ENCODE data around the gene PRDM1. TPM values are rescaled to one million over a fixed set of nuclear protein-coding genes. Genes with fewer than 3 reads are reported as not detected.

Gene PRDM1
- total and polyA plus RNA-seq, 2 donors = 3.7 to 5.0 TPM

DNA sequence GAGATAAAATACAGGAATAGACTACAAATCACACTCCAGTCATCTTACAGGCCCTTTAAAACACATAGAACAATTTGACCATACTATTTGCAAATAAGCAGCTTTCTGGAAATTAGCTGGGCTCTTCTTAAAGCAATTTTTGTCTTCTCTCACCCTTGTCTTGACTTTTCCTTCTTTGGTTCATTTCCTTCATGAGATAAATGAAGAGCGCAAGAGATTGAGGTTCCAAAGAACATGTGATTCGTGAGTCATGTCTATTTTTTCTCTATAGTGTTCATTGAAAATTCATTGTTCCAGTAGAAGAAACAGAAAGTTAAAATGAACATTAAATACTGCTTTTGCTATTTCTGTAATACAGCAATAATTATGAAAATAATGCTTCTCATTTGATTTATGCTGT lies 33.9 kb downstream of the PRDM1 start:
- DNase-seq (ENCODE audit: extremely low spot score) = no peak
- Histone ChIP-seq H3K27ac (ENCODE audit: low read depth) (no peak overlapping the region), H3K4me3 (ENCODE audit: low read depth, low read length) (no peak overlapping the region), H3K4me1 (ENCODE audit: insufficient read depth) (no peaks in the 10 kb centered on the region), H3K36me3 (ENCODE audit: insufficient read depth) (no peaks in the 10 kb centered on the region)
- WGBS = 91% methylated on average over 2 of the region's 2 CpGs

DNA sequence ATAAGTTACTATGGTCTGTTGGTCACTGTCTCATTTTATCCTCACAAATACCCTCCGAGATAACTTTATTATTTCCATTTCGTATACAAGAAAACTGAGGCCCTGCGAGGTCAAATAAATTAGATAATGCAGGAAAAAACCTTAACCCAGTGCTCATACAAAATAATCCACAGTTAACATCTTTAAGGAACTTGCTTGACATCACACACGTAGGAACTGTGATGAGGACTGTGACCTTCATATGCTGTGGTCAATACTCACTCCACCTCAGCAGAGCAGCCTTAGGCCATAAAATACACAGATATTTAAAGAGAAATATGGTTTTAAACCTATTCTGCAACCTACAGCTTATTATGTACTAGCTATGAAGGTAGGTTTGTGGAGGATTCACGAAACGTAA lies 34.3 kb downstream of the PRDM1 start:
- no peak for DNase-seq (ENCODE audit: extremely low spot score)
- H3K27ac ChIP-seq (ENCODE audit: low read depth) = no peak overlapping the region
- no peaks in the 10 kb centered on the region for H3K4me1 ChIP-seq (ENCODE audit: insufficient read depth)
- 91% methylated on average over 6 of the region's 6 CpGs for WGBS
- no peak overlapping the region for H3K4me3 ChIP-seq (ENCODE audit: low read depth, low read length)
- no peaks in the 10 kb centered on the region for H3K36me3 ChIP-seq (ENCODE audit: insufficient read depth)

DNA sequence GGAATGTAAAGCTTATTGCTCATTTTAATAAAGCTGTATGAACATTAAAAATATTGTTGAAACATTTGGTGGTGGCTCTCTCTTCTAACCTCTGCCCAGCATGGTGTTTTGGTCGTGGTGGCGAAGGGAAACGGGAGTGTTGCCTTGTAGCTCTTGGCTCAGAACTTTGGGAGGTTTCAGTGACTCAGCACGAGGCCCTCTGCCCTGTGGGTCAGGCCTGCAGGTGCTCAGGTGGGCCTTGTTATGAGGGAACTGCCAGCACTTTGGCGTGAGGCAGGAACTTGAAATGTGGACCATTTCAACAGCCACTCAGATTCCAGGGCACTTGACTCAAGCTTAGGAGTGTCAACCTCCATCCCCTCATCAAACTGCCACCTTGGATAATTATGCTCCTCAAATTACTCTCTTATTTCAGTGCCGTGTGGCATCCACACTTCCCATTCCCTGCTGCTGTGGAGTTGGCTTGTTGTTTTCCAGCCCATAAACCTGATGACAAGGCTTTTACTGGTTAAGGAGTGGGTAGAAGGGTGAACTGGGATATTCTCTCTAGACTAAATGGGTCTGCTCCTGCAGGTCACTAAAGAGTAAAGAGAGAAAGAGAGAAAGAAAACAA lies 36.3 kb downstream of the PRDM1 start:
- Histone ChIP-seq H3K36me3 (ENCODE audit: insufficient read depth) (no peaks in the 10 kb centered on the region), H3K4me1 (ENCODE audit: insufficient read depth) (no peaks in the 10 kb centered on the region), H3K4me3 (ENCODE audit: low read depth, low read length) (no peak overlapping the region), H3K27ac (ENCODE audit: low read depth) (no peak overlapping the region)
- DNase-seq (ENCODE audit: extremely low spot score) = no peak
- WGBS = 78% methylated on average over 6 of the region's 6 CpGs

DNA sequence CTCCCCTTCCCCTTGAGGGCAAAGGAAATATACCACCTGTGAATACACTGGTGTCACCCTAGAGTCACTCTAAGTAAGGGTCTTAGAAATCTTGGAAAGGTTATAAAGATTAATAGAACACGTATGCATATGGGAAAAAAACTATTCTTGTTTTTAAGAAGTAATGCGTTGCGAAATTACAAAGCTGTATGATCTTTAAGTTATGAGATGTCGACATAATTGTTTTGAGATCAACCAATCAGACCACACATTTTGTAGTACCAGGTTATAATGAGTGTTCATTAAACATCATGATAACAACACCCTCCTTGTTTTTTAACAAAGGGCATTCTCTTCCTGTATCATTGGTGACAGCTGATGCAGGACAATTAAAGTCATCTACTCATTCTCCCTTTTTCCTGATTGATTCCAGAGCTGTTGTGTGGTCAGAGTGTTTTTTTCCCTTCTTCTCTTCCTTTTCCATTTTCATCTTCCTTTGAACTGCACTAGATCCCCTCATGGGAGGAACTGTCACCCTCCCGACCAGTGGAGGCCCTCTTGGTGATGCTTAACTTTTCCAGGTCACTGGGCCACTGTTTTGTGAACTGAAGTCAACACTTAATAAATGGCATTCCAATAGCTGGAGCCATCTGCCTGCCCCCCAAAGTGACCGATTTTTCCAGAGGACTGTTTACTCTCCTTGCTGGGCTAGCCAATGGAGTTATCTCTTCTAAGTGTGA lies 37.0 kb downstream of the PRDM1 start:
- no peaks in the 10 kb centered on the region for H3K4me1 ChIP-seq (ENCODE audit: insufficient read depth)
- WGBS = 72% methylated on average over 6 of the region's 6 CpGs
- no peak overlapping the region for H3K4me3 ChIP-seq (ENCODE audit: low read depth, low read length)
- no peak overlapping the region for H3K27ac ChIP-seq (ENCODE audit: low read depth)
- no peak for DNase-seq (ENCODE audit: extremely low spot score)
- no peaks in the 10 kb centered on the region for H3K36me3 ChIP-seq (ENCODE audit: insufficient read depth)

DNA sequence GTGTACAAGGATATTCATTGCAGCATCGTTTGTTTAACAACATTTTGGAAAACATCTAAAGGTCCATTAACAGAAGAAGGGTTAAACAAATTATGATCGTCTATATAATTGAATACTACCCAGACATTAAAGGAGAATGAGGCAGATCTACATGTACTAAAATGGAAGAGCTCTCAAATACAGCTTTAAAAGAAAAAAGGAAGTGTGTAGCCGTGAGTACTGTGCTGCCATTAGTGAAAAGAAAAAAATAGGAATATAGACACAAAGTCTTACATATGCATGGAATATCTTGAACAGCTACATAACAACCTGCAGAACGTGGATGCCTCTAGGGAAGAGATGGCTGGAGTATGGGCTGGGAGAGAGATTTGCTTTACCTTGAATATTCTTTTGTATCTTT lies 37.9 kb downstream of the PRDM1 start:
- H3K27ac ChIP-seq (ENCODE audit: low read depth) = no peak overlapping the region
- H3K4me3 ChIP-seq (ENCODE audit: low read depth, low read length) = no peak overlapping the region
- WGBS = 73% methylated on average over 4 of the region's 4 CpGs
- no peak for DNase-seq (ENCODE audit: extremely low spot score)
- no peaks in the 10 kb centered on the region for H3K36me3 ChIP-seq (ENCODE audit: insufficient read depth)
- H3K4me1 ChIP-seq (ENCODE audit: insufficient read depth) = no peaks in the 10 kb centered on the region

DNA sequence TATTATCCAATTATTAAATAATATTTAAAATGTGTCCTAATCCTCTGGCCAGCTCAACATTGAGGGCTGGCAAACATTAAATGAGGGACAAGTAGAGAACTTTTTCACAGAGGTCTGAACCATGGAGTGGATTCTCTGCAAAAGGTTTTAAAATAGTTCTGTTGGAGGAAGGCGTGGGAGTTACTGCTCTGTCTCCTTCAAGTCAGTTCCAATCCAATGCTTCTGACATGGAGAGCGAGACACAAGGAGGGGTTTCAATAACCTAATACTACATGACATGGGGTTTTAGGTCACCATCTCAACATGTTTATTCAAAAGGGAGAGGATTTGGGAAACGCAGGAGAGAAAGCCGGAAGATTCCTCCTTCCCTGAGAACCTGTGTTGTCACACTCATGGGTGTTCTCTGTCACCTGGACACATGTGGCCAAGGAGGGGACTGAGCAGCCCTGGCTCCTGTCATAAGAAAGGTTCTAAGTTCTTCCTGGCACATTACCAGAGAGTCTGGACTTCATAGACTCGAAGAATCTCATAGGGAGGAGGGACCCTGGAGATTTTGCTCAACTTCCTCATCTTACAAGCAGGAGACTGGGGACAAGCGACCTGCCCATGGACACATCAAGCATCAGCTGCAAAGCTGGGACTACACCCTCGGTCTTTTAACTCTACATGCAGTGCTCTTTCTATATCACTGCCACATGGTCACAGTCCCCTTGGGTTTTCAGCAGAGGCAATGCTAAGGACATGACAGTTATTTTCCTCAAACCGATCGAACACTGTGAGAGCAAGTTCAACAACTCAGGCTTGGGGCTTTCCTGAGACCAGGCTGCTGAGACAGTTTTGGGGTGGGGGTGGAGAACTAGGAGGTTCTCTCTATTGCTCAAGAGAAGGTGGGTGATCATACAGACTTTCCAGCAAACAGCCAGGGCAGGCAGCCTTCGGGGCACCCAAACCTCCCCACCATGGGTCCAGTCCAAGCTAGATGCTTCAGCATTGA lies 38.6 kb downstream of the PRDM1 start:
- Histone ChIP-seq H3K36me3 (ENCODE audit: insufficient read depth) (no peaks in the 10 kb centered on the region), H3K27ac (ENCODE audit: low read depth) (no peak overlapping the region), H3K4me3 (ENCODE audit: low read depth, low read length) (no peak overlapping the region), H3K4me1 (ENCODE audit: insufficient read depth) (no peaks in the 10 kb centered on the region)
- no peak for DNase-seq (ENCODE audit: extremely low spot score)
- WGBS = 80% methylated on average over 10 of the region's 10 CpGs

DNA sequence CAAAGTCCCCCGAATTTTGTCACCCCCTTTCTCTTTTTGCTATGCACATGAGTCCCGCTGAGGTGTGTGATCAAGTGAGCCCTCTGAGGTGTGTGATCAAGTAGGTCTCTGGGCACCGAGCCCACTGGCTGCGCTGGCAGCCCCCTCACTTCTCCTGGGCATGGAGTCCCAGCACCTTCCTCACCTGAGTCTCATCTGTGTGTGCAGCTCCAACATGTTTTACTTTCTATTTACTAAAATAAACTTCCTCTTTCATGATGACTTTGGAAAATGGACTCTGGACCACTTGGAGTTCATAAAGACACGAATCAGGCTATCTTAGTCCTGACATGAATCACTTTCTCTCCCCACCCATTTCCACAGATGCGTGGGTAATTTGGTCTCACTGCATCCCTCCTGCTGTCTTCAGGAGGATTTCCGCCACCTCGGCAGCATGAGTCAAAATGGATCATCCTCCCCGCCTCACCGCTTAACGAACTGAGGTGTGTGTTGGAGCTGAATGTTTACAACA lies 39.8 kb downstream of the PRDM1 start:
- Histone ChIP-seq H3K4me1 (ENCODE audit: insufficient read depth) (no peaks in the 10 kb centered on the region), H3K4me3 (ENCODE audit: low read depth, low read length) (no peak overlapping the region), H3K36me3 (ENCODE audit: insufficient read depth) (no peaks in the 10 kb centered on the region), H3K27ac (ENCODE audit: low read depth) (no peak overlapping the region)
- DNase-seq (ENCODE audit: extremely low spot score) = no peak
- WGBS = 86% methylated on average over 11 of the region's 11 CpGs

DNA sequence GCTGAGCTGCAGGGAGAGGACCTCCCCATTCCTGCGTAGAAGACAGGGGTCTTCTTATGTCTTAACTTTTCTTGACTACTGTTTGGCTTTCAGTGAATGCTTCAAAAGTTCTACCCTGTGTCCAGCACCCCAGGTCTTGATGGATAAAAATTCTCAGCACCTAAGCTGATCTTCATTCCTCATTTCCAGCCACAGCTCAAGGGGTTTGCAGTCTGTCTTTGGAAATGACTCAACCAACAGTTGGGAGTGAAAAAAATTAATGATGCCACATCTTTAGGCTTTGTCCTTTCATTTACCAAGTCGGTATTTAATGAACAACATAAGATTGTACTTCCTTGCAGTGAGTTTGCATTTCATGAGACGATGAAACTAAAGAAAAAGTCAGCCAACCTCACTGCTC lies 40.3 kb downstream of the PRDM1 start:
- Histone ChIP-seq H3K36me3 (ENCODE audit: insufficient read depth) (no peaks in the 10 kb centered on the region), H3K4me3 (ENCODE audit: low read depth, low read length) (no peak overlapping the region), H3K27ac (ENCODE audit: low read depth) (no peak overlapping the region), H3K4me1 (ENCODE audit: insufficient read depth) (no peaks in the 10 kb centered on the region)
- DNase-seq (ENCODE audit: extremely low spot score) = no peak
- WGBS = 86% methylated on average over 3 of the region's 3 CpGs

DNA sequence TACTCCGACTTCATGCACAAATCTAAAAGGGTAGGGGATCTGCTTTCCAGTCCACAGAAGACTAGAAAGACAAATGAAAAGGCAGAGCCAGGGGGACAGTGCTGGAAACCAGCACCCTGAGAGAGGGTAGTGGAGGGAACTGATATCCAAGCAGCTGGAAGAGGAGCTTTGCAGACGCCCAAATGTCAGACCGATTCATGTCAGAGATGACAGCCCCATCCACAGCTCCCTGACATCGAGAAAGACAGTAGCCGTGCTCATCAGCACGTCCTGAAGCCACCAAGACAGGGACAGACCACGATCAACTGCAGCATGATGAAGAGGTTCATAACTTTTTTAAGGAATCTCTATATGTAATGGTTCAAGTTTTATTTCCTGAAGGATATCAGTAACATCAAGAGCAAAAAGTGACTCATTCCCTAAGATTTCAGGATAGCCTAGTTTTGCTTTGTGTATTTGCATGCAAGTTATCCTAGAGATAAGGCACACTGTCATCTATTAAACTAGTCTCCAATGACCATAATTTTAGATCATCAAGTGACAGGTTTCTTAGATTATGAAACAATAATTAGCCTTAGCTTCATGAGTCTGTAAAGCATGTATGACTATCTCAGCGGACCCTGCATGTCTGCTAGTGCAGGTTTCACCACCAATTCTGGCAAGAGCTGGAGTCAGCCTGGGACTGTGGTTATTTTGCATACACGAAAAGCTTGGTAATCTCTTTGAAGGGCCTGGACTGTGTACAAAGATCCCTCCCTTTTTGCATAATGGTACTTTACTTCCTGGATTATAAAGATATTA lies 43.0 kb downstream of the PRDM1 start:
- Histone ChIP-seq H3K27ac (ENCODE audit: low read depth) (no peak overlapping the region), H3K36me3 (ENCODE audit: insufficient read depth) (no peaks in the 10 kb centered on the region), H3K4me3 (ENCODE audit: low read depth, low read length) (no peak overlapping the region), H3K4me1 (ENCODE audit: insufficient read depth) (peaks cover 2% of the 10 kb centered on the region)
- no peak for DNase-seq (ENCODE audit: extremely low spot score)
- 58% methylated on average over 9 of the region's 9 CpGs for WGBS

DNA sequence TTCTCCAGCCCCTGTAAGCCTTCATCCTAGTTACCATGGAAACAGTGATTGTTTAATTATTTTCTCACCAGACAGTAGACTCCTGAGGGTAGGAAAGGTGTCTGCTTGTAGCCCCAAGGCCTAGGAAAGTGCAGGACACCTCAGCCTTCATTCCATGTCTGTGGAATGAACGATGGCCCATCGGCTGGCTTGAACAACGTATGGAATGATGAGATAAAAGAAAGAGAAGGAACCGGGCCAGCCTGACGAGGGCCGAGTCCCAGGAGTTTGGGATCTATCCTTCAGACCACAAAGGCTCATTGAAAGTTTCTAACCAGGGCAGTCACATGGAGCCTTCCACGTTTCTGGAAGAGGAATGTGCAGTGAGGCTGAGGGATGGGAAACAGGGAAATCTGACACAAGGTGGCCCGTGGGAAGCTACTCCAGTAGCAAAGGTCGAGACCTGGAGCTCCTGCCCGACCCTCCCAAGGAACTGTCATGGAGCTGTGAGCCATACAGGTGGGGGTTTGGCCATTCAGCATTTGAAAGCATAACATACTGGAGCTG lies 46.1 kb downstream of the PRDM1 start:
- DNase-seq (ENCODE audit: extremely low spot score) = no peak
- Histone ChIP-seq H3K36me3 (ENCODE audit: insufficient read depth) (no peaks in the 10 kb centered on the region), H3K27ac (ENCODE audit: low read depth) (no peak overlapping the region), H3K4me1 (ENCODE audit: insufficient read depth) (peaks cover 5% of the 10 kb centered on the region), H3K4me3 (ENCODE audit: low read depth, low read length) (no peak overlapping the region)
- 85% methylated on average over 10 of the region's 10 CpGs for WGBS

DNA sequence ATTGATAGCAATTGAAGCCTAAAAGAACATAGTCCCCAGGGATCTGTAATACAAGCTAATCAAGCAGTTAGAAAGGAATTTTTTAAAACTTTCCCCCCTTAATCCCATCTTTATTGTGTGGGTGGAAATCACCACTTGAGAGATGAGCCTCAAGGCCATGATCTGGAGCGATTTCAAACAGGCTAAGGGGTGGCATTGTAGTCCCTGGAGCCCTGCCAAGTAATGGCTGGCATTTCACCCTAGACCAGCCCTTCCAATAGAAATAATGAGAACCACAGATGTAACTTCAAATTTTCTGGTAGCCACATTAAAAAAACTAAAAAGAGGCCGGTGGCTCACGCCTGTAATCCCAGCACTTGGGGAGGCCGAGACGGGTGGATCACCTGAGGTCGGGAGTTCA lies 46.9 kb downstream of the PRDM1 start:
- DNase-seq (ENCODE audit: extremely low spot score) = no peak
- Histone ChIP-seq H3K36me3 (ENCODE audit: insufficient read depth) (no peaks in the 10 kb centered on the region), H3K27ac (ENCODE audit: low read depth) (no peak overlapping the region), H3K4me1 (ENCODE audit: insufficient read depth) (peaks cover 5% of the 10 kb centered on the region), H3K4me3 (ENCODE audit: low read depth, low read length) (no peak overlapping the region)
- 92% methylated on average over 6 of the region's 6 CpGs for WGBS

DNA sequence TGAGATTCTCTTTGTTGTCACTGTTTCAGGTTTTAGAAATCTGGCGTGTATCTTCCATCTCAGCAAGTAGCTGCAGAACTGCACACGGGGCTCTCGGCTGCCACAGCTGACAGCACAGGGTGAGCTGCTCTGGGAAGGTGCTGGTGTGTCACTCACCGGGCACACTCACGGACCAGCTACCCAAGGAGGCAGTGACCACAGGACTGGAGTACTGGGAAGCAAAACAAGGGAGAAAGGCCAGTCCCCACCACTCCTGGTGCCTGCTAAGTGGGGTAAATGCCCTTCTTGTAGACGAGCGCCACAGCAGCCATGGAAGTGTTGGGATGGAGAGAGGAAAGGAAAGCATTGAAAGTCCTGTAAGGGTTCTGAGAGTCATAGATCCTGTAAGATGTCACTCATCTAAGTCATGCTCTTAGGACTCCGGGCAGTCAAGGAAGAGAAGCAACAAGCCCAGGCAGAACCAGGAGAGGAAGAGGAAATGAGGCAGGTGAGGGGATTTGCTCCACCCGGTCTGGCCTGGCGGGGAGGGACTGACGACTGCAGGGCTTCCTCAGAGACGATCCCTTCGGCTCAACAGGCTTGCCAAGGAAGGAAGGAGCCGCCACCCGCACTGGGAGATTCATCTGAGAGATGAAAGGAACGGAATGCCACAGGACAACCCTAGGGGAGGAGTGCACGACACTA lies 48.1 kb downstream of the PRDM1 start:
- DNase-seq (ENCODE audit: extremely low spot score) = no peak
- H3K27ac ChIP-seq (ENCODE audit: low read depth) = peak overlapping the region; percentile 28
- WGBS = 81% methylated on average over 17 of the region's 17 CpGs
- no peak overlapping the region for H3K4me3 ChIP-seq (ENCODE audit: low read depth, low read length)
- no peaks in the 10 kb centered on the region for H3K36me3 ChIP-seq (ENCODE audit: insufficient read depth)
- H3K4me1 ChIP-seq (ENCODE audit: insufficient read depth) = peaks cover 5% of the 10 kb centered on the region

Data from urinary bladder (tissue), 4 donors.